Ovary (tissue), 3 donors: Measurements from ENCODE around the gene ABLIM2.

Source experiments
- CTCF ChIP-seq, 3 donors: fragments of 450-650 bp in 2 of 3; fragments of 200-600 bp in 1 of 3; IDR thresholded peaks; one replicate each; pipeline versions ENCODE4 v1.5.1 to v1.8.0; 2016 to 2022; ENCODE audit warnings: antibody characterized with exemption in 3 of 3, mild to moderate bottlenecking in 1 of 3
- EP300 ChIP-seq: sonication (generic); formaldehyde crosslinking; IDR thresholded peaks from one replicate; pipeline ENCODE4 v1.6.1; 2017; ENCODE audit warnings: antibody characterized with exemption
- POLR2A ChIP-seq: fragments of 450-650 bp; IDR thresholded peaks from one replicate; pipeline ENCODE4 v1.6.1; 2017; ENCODE audit warnings: antibody characterized with exemption, mild to moderate bottlenecking, moderate library complexity
- donor health status: DM: no; HTN: no; CAD: no.

- TF ChIP-seq POLR2A (no peak), CTCF (IDR thresholded peaks at IDR 0.05) (no peak), EP300 (no peak)
Observed at GRCh38 chr4:8044244-8044643, 114.4 kb downstream of the ABLIM2 start.
